Gastroesophageal sphincter (tissue), 4 donors: ENCODE results near the gene GPX5. TPM values are rescaled to one million over a fixed set of nuclear protein-coding genes. Genes with fewer than 3 reads are reported as not detected.
"Not testable (repeated sequence)": the region's sequence is repeated elsewhere in the genome, so short reads cannot be mapped to it uniquely, and the experiment has no call there.

ENCODE experiments used
- ATAC-seq: fragments of 150-250 bp; one replicate; pipeline ENCODE4 v1.9.1; 2016; ENCODE audit warnings: mild to moderate bottlenecking, moderate library complexity
- H3K27ac ChIP-seq, 4 donors: fragments of 200-600 bp; sonication (generic) in 3 of 4; 1 replicate in 3 of 4; 2 replicates in 1 of 4; pipeline ENCODE4 v1.5.1; 2016 to 2019
- H3K27me3 ChIP-seq: fragments of 200-600 bp; sonication (generic); one replicate; pipeline ENCODE4 v1.5.1; 2019
- H3K36me3 ChIP-seq, 2 donors: fragments of 200-600 bp; sonication (generic); one replicate each; pipeline ENCODE4 v1.5.1; 2019; ENCODE audit warnings: control low read depth in 1 of 2
- H3K4me1 ChIP-seq, 3 donors: fragments of 200-600 bp; sonication (generic); 1 replicate in 2 of 3; 2 replicates in 1 of 3; pipeline ENCODE4 v1.5.1; 2016 to 2019; ENCODE audit warnings: control low read depth in 2 of 3
- H3K4me3 ChIP-seq, 2 donors: fragments of 200-600 bp; sonication (generic); one replicate each; pipeline ENCODE4 v1.5.1; 2019; ENCODE audit warnings: mild to moderate bottlenecking in 1 of 2, moderate library complexity in 1 of 2
- H3K9me3 ChIP-seq, 3 donors: fragments of 200-600 bp; sonication (generic); one replicate each; pipeline ENCODE4 v1.5.1; 2017 to 2019; ENCODE audit warnings: control low read depth in 2 of 3
- CTCF ChIP-seq, 4 experiments: fragments of 200-600 bp in 2 of 4; fragments of 450-650 bp in 2 of 4; sonication (generic) in 1 of 4; IDR thresholded peaks; one replicate each; pipeline ENCODE4 v1.5.1; 2017 to 2019; ENCODE audit warnings: antibody characterized with exemption in 4 of 4, mild to moderate bottlenecking in 2 of 4, moderate library complexity in 2 of 4
- EP300 ChIP-seq: sonication (generic); formaldehyde crosslinking; IDR thresholded peaks from one replicate; pipeline ENCODE4 v1.6.1; 2017; ENCODE audit warnings: antibody characterized with exemption, mild to moderate bottlenecking
- POLR2A ChIP-seq, 2 donors: fragments of 450-650 bp; IDR thresholded peaks; one replicate each; pipeline ENCODE4 v1.6.1; 2017; ENCODE audit warnings: antibody characterized with exemption in 2 of 2, mild to moderate bottlenecking in 2 of 2, moderate library complexity in 1 of 2
- POLR2AphosphoS5 ChIP-seq: sonication (generic); formaldehyde crosslinking; IDR thresholded peaks from one replicate; pipeline ENCODE4 v1.6.1; 2017; ENCODE audit warnings: antibody characterized with exemption
- WGBS, 2 donors: methylation state at CpG; one replicate each; pipeline ENCODE4 v1.1.5; 2018; ENCODE audit warnings: low coverage in 1 of 2; 5-methylcytosine and 5-hydroxymethylcytosine counted together
- total RNA-seq, 4 donors: library from RNA; depleted of rRNA; stranded (reverse); fragments of >200 nt; gene quantifications; one replicate each; pipeline ENCODE4 v1.1.0, GENCODE V29; 2016

GPX5 gene
- total RNA-seq, 4 donors from 2014 or later, result not detected

GRCh38 chr6:28496099-28496779 lies 29.4 kb upstream of the GPX5 start:
- Histone ChIP-seq H3K36me3 (no peaks in the 10 kb centered on the region), H3K4me3 (no peak overlapping the region), H3K27ac (no peak overlapping the region), H3K4me1 (no peaks in the 10 kb centered on the region), H3K9me3 (no peaks in the 10 kb centered on the region), H3K27me3 (peaks cover 30% of the 10 kb centered on the region)
- WGBS, 2 donors, result 0 to 21% methylated on average over 1 to 2 of the region's 2 CpGs
- TF ChIP-seq POLR2AphosphoS5 (no peak), CTCF (IDR thresholded peaks at IDR 0.05) (no peak), EP300 (no peak), POLR2A (IDR thresholded peaks at IDR 0.05) (no peak)
- ATAC-seq, result no peak

GRCh38 chr6:28497306-28497705 lies 28.4 kb upstream of the GPX5 start:
- Histone ChIP-seq H3K9me3 (no peaks in the 10 kb centered on the region), H3K27me3 (peaks cover 22% of the 10 kb centered on the region), H3K4me3 (no peak overlapping the region), H3K27ac (no peak overlapping the region), H3K4me1 (no peaks in the 10 kb centered on the region), H3K36me3 (no peaks in the 10 kb centered on the region)
- ATAC-seq, result no peak
- TF ChIP-seq POLR2AphosphoS5 (no peak), CTCF (IDR thresholded peaks at IDR 0.05) (no peak), EP300 (no peak), POLR2A (IDR thresholded peaks at IDR 0.05) (no peak)
- WGBS, 2 donors, result 45 to 70% methylated on average over 1 of the region's 1 CpG

- no peak overlapping the region for H3K27ac ChIP-seq
- no peaks in the 10 kb centered on the region for H3K9me3 ChIP-seq
- H3K4me3 ChIP-seq, result no peak overlapping the region
- H3K4me1 ChIP-seq, result no peaks in the 10 kb centered on the region
- no peaks in the 10 kb centered on the region for H3K36me3 ChIP-seq
- peaks cover 18% of the 10 kb centered on the region for H3K27me3 ChIP-seq
- ATAC-seq, result no peak
- WGBS, 2 donors, result 29 to 36% methylated on average over 2 to 3 of the region's 3 CpGs
- TF ChIP-seq CTCF (IDR thresholded peaks at IDR 0.05) (no peak), EP300 (no peak), POLR2AphosphoS5 (no peak)
Measured at GRCh38 chr6:28497893-28498292, 27.8 kb upstream of the GPX5 start.

- H3K36me3 ChIP-seq, result no peaks in the 10 kb centered on the region
- 79 to 86% methylated on average over 2 to 5 of the region's 6 CpGs for WGBS, 2 donors
- no peak overlapping the region for H3K27ac ChIP-seq
- H3K4me1 ChIP-seq, result no peaks in the 10 kb centered on the region
- no peak overlapping the region for H3K4me3 ChIP-seq
- TF ChIP-seq POLR2A (IDR thresholded peaks at IDR 0.05), result no peak
- no peak for TF ChIP-seq EP300
- no peak for TF ChIP-seq CTCF (IDR thresholded peaks at IDR 0.05)
- TF ChIP-seq POLR2AphosphoS5, result no peak
- H3K27me3 ChIP-seq, result peaks cover 7% of the 10 kb centered on the region
- H3K9me3 ChIP-seq, result no peaks in the 10 kb centered on the region
- no peak for ATAC-seq
Measured at GRCh38 chr6:28501259-28501658, 24.4 kb upstream of the GPX5 start.

- no CpG with 5 or more reads among the region's 35 CpGs for WGBS, 2 donors
- H3K9me3 ChIP-seq, H3K4me3 ChIP-seq, H3K36me3 ChIP-seq, H3K4me1 ChIP-seq, H3K27ac ChIP-seq, ATAC-seq: not testable (repeated sequence)
- H3K27me3 ChIP-seq, result peaks cover 11% of the 10 kb centered on the region
Measured at GRCh38 chr6:28502136-28502535, 23.5 kb upstream of the GPX5 start.

GRCh38 chr6:28502709-28503305 lies 22.9 kb upstream of the GPX5 start:
- H3K36me3 ChIP-seq, H3K4me3 ChIP-seq, ATAC-seq, H3K4me1 ChIP-seq, H3K9me3 ChIP-seq, H3K27ac ChIP-seq: not testable (repeated sequence)
- H3K27me3 ChIP-seq, result peaks cover 11% of the 10 kb centered on the region
- WGBS, 2 donors, result 56 to 75% methylated on average over 5 to 6 of the region's 7 CpGs
